NCI-H2196 treated with DMSO at 0.1 percent for 48 hours (cell line): ENCODE measurements around the gene CALHM1.
"Not testable (repeated sequence)": the region's sequence is repeated elsewhere in the genome, so short reads cannot be mapped to it uniquely, and the experiment has no call there.

ENCODE experiments used
- DNase-seq: peaks from one replicate; lab custom pipeline; 2025; ENCODE audit not compliant: unreplicated experiment; lab: John Stamatoyannopoulos, UW

Gene CALHM1

GRCh38 chr10:103433858-103434257 lies 24.8 kb downstream of the CALHM1 start:
- no peak for DNase-seq

GRCh38 chr10:103431902-103432301 lies 26.8 kb downstream of the CALHM1 start:
- no peak for DNase-seq

GRCh38 chr10:103429647-103430046 lies 29.1 kb downstream of the CALHM1 start:
- no peak for DNase-seq

GRCh38 chr10:103428989-103429643 lies 29.6 kb downstream of the CALHM1 start:
- no peak for DNase-seq

GRCh38 chr10:103427866-103428265 lies 30.8 kb downstream of the CALHM1 start:
- DNase-seq, result no peak

- DNase-seq, result no peak
These were observed 35.0 kb downstream of the CALHM1 start for GRCh38 chr10:103423748-103424147.

- no peak for DNase-seq
These were observed 39.6 kb downstream of the CALHM1 start for GRCh38 chr10:103419101-103419500.

- no peak for DNase-seq
These were observed 41.1 kb downstream of the CALHM1 start for GRCh38 chr10:103417601-103418000.

- not testable (repeated sequence) for DNase-seq
These were observed 41.6 kb downstream of the CALHM1 start for GRCh38 chr10:103417148-103417469.

GRCh38 chr10:103416436-103417147 lies 42.1 kb downstream of the CALHM1 start:
- no peak for DNase-seq

- no peak for DNase-seq
These were observed 43.1 kb downstream of the CALHM1 start for GRCh38 chr10:103415581-103415980.

- no peak for DNase-seq
These were observed 45.1 kb downstream of the CALHM1 start for GRCh38 chr10:103413564-103413963.
